HepG2 (cell line): ENCODE results near the gene CIAPIN1. TPM values are rescaled to one million over a fixed set of nuclear protein-coding genes. Genes with fewer than 3 reads are reported as not detected.

ENCODE experiments used
- AKNA ChIP-seq: sonication (generic); formaldehyde crosslinking; IDR thresholded peaks from 2 replicates; pipeline ENCODE4 v1.4.0; 2020; ENCODE audit warnings: missing genetic modification reagents, borderline replicate concordance
- GATAD1 ChIP-seq: IDR thresholded peaks from 2 replicates; pipeline ENCODE4 v1.6.1; 2016; ENCODE audit warnings: missing genetic modification reagents, missing compliant biosample characterization
- TEAD2 ChIP-seq: sonication (generic); formaldehyde crosslinking; IDR thresholded peaks from 2 replicates; pipeline ENCODE4 v1.9.0; 2021; ENCODE audit warnings: missing genetic modification reagents
- ZHX1 ChIP-seq: sonication (generic); formaldehyde crosslinking; IDR thresholded peaks from 2 replicates; pipeline ENCODE4 v1.8.1; 2022; ENCODE audit warnings: low read depth, mild to moderate bottlenecking, missing genetic modification reagents
- ZMYM4 ChIP-seq: sonication (generic); formaldehyde crosslinking; IDR thresholded peaks from 2 replicates; pipeline ENCODE4 v1.8.1; 2023; ENCODE audit warnings: mild to moderate bottlenecking, missing genetic modification reagents
- ZNF281 ChIP-seq: sonication (generic); formaldehyde crosslinking; IDR thresholded peaks from 2 replicates; pipeline ENCODE4 v1.4.0; 2020; ENCODE audit warnings: missing genetic modification reagents, borderline replicate concordance
- ZNF607 ChIP-seq: sonication (generic); formaldehyde crosslinking; IDR thresholded peaks from 2 replicates; pipeline ENCODE4 v1.5.1; 2020; ENCODE audit warnings: missing genetic modification reagents, mild to moderate bottlenecking, borderline replicate concordance
- ZNF737 ChIP-seq: sonication (generic); formaldehyde crosslinking; IDR thresholded peaks from 2 replicates; pipeline ENCODE4 v1.5.0; 2020; ENCODE audit warnings: missing genetic modification reagents, mild to moderate bottlenecking, borderline replicate concordance
- polyA plus RNA-seq, 8 experiments: library from polyadenylated mRNA; depleted of rRNA in 3 of 8; stranded (reverse) in 7 of 8; unstranded in 1 of 8; fragments of >200 nt; fragmentation: Illumina TruSeq in 4 of 8; extraction: Trizol in 4 of 8; gene quantifications; 2 replicates each; pipeline versions ENCODE4 v1.2.1 to v1.2.3, GENCODE V29; 2011 to 2016; ENCODE audit warnings: low read depth in 4 of 8, missing spikeins in 1 of 8, mixed read lengths in 1 of 8; ENCODE audit not compliant: insufficient read depth in 1 of 8
- total RNA-seq, 5 experiments: library from RNA; depleted of rRNA; stranded (reverse); fragments of >200 nt; fragmentation: Illumina TruSeq; extraction: Trizol; gene quantifications; 2 replicates each; pipeline ENCODE4 v1.2.3, GENCODE V29; 2016; ENCODE audit warnings: low read depth in 1 of 5
- TF ChIP-seq, protein P1 (sequence below): sonication (generic); formaldehyde crosslinking; conservative IDR thresholded peaks from 2 replicates; pipeline ENCODE4 v1.4.0; 2020; ENCODE audit warnings: missing genetic modification reagents
- TF ChIP-seq, protein P2 (sequence below): sonication (generic); formaldehyde crosslinking; IDR thresholded peaks from 2 replicates; pipeline ENCODE4 v1.4.0; 2020; ENCODE audit warnings: missing genetic modification reagents

CIAPIN1 gene
- total and polyA plus RNA-seq, 2 of the 13 experiments (the other 11 are each of a cell fraction or from before 2014, with no cell fraction given), result 69.3 to 89.7 TPM

- TF ChIP-seq AKNA (CRISPR knock-in tag) (no peak), ZNF281 (CRISPR knock-in tag) (no peak; the same call in 1 of the 2 replicates), ZHX1 (peak; percentile 65; the same call in 1 of the 2 replicates), TEAD2 (CRISPR knock-in tag) (no peak), GATAD1 (CRISPR knock-in tag) (peak; percentile 97), ZNF607 (CRISPR knock-in tag) (peak; percentile 96), ZNF737 (CRISPR knock-in tag) (peak; percentile 45; the same call in 1 of the 2 replicates), ZMYM4 (CRISPR knock-in tag) (peak; percentile 87)
- TF ChIP-seq, protein P1, sequence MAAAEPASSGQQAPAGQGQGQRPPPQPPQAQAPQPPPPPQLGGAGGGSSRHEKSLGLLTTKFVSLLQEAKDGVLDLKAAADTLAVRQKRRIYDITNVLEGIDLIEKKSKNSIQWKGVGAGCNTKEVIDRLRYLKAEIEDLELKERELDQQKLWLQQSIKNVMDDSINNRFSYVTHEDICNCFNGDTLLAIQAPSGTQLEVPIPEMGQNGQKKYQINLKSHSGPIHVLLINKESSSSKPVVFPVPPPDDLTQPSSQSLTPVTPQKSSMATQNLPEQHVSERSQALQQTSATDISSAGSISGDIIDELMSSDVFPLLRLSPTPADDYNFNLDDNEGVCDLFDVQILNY (CRISPR knock-in tag), result peak; percentile 77
- TF ChIP-seq, protein P2, sequence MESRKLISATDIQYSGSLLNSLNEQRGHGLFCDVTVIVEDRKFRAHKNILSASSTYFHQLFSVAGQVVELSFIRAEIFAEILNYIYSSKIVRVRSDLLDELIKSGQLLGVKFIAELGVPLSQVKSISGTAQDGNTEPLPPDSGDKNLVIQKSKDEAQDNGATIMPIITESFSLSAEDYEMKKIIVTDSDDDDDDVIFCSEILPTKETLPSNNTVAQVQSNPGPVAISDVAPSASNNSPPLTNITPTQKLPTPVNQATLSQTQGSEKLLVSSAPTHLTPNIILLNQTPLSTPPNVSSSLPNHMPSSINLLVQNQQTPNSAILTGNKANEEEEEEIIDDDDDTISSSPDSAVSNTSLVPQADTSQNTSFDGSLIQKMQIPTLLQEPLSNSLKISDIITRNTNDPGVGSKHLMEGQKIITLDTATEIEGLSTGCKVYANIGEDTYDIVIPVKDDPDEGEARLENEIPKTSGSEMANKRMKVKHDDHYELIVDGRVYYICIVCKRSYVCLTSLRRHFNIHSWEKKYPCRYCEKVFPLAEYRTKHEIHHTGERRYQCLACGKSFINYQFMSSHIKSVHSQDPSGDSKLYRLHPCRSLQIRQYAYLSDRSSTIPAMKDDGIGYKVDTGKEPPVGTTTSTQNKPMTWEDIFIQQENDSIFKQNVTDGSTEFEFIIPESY, result peak; percentile 22; the same call in 1 of the 2 replicates
Measured at GRCh38 chr16:57447186-57447962, at the start of gene CIAPIN1, which contains the start of gene COQ9 (continued).
